Immature natural killer cell (primary cell): ENCODE results near the gene USP31. TPM values are rescaled to one million over a fixed set of nuclear protein-coding genes. Genes with fewer than 3 reads are reported as not detected.

Experiments used
- DNase-seq, 3 donors: peaks; one replicate each; pipeline ENCODE4 v3.0.0; 2022; ENCODE audit warnings: mixed read lengths in 1 of 3
- H3K27ac Mint-ChIP-seq, 6 donors: one replicate each; pipeline ENCODE4 v1.8.0; 2020; ENCODE audit warnings: mixed read lengths in 6 of 6, mild to moderate bottlenecking in 5 of 6, inconsistent platforms in 4 of 6, moderate library complexity in 3 of 6
- H3K27me3 Mint-ChIP-seq, 3 donors: one replicate each; pipeline ENCODE4 v1.8.0; 2020 to 2021; ENCODE audit warnings: low read depth in 3 of 3, mild to moderate bottlenecking in 3 of 3, mixed read lengths in 3 of 3, moderate library complexity in 3 of 3, inconsistent platforms in 1 of 3
- H3K36me3 Mint-ChIP-seq, 3 donors: one replicate each; pipeline ENCODE4 v1.8.0; 2020; ENCODE audit warnings: mixed read lengths in 3 of 3, inconsistent platforms in 2 of 3, mild to moderate bottlenecking in 2 of 3
- H3K4me1 Mint-ChIP-seq, 2 donors: one replicate each; pipeline ENCODE4 v1.8.0; 2020; ENCODE audit warnings: inconsistent platforms in 2 of 2, mild to moderate bottlenecking in 2 of 2, mixed read lengths in 2 of 2, moderate library complexity in 1 of 2
- H3K4me3 Mint-ChIP-seq, 5 donors: one replicate each; pipeline ENCODE4 v1.8.0; 2020; ENCODE audit warnings: mild to moderate bottlenecking in 5 of 5, mixed read lengths in 5 of 5, inconsistent platforms in 3 of 5, moderate library complexity in 3 of 5
- H3K9me3 Mint-ChIP-seq, 6 donors: one replicate each; pipeline ENCODE4 v1.8.0; 2020; ENCODE audit warnings: mild to moderate bottlenecking in 6 of 6, mixed read lengths in 6 of 6, inconsistent platforms in 4 of 6, moderate library complexity in 3 of 6
- polyA plus RNA-seq, 3 donors: library from polyadenylated mRNA; unstranded; fragments of 300-500 nt; fragmentation: Illumina TruSeq; gene quantifications; one replicate each; pipeline ENCODE4 v1.2.3, GENCODE V29; 2021

The USP31 gene
- polyA plus RNA-seq, 3 donors from 2014 or later = 0.31 to 0.53 (median 0.49) TPM

DNA sequence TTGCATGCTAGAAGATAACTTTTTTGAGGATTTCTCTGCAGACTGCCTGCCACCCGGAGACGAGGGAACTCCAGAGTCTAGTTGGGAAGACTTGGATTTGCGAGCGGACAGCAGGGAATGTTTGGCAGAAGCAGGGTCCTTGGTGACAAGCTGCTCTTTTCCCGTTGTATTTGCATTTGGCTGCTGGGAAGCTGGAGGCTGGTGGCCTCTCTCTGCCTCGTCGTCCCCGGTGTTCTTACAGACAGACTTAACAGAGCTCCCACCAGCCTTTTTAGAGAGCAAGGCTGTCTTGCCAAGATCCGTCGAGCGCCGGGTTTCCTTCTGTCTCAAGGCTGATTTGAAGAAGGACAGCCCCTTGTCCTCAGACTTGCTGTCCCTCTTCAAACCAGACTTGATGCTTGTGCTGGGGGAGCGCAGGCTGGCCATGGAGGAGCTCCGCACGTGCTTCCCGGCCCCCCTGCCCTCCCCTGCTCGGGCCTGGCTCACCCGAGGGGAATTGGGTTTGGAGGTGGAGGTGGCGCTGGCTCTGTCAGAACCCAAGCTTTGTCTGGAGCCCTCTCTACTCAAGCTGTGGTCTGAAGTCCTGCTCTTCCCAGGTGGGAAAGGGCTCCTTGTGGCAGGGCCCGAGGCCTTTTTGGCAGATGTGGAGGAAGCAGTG, 81.0 kb downstream of the USP31 start:
- DNase-seq = no peak
- Mint-ChIP-seq H3K27me3 (no peaks in the 10 kb centered on the region), H3K4me3 (no peak overlapping the region), H3K9me3 (no peaks in the 10 kb centered on the region), H3K27ac (no peak overlapping the region), H3K4me1 (no peaks in the 10 kb centered on the region), H3K36me3 (peaks cover 17 to 51% (median 17%) of the 10 kb centered on the region in 3 donors)

DNA sequence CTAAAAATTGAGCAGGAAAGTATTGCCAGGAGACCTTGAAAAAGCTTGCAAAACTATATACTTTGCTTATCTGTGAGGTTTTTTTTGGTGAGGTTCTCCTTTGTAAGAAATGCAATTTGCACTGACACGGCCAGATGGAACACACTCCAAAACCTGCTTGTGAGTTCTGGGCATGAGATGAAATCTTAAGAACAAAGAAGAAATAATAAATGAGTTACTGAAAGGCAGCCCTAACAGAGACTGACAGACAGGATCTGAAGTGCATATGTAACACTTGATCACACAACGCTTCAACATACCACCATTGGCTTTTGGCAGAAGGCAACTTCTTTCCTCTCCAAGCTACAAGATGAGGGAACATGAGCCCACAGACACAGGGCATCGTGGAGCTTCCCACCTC, 82.6 kb downstream of the USP31 start:
- DNase-seq = no peak
- no peak overlapping the region for H3K4me3 Mint-ChIP-seq
- H3K4me1 Mint-ChIP-seq = no peaks in the 10 kb centered on the region
- H3K27me3 Mint-ChIP-seq = no peaks in the 10 kb centered on the region
- peaks cover 17 to 40% (median 17%) of the 10 kb centered on the region in 3 donors for H3K36me3 Mint-ChIP-seq
- no peak overlapping the region for H3K27ac Mint-ChIP-seq
- no peaks in the 10 kb centered on the region for H3K9me3 Mint-ChIP-seq

DNA sequence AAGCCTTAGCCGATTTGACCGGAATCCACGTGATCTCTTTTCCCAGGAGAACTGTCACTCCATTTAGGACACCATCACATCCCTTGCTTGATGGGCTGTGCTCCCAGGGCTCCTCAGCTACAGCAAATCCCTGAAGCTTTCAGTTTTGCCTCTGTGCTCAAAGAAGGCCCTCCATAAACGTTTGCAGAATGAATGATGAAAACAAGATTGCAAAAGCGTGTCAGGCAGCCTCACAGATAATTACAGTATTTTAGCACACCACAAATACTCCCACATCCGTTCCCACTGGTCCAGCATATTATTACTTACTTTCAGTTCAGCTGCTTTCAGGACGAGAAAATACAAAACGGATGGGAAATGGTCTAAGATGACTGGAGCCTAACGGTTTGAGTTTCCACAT, 84.6 kb downstream of the USP31 start:
- Mint-ChIP-seq H3K36me3 (peaks cover 13 to 28% (median 17%) of the 10 kb centered on the region in 3 donors), H3K9me3 (no peaks in the 10 kb centered on the region), H3K4me1 (no peaks in the 10 kb centered on the region), H3K27me3 (peaks cover 0 to 1% (median 0%) of the 10 kb centered on the region in 3 donors), H3K27ac (no peak overlapping the region), H3K4me3 (no peak overlapping the region)
- DNase-seq = no peak

DNA sequence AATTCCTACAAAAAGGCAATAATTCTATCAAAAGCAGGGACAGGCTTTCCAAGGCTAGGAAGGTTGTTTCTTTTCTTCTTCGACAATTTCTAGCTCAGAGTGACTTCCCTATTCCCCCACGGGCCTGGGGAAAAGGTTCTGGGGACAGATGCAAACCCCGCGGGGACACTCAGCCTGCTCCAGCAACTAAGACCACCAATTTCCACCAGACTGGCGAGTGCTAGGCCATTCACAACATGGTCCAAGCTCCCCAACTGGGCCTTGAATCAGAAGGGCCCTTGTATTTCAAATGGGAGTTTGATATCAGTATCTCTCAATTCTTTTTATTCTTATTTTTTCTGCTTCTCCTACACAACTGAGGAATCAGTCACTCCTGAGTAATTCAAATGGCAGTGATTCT, 86.7 kb downstream of the USP31 start:
- DNase-seq = no peak
- H3K4me1 Mint-ChIP-seq = no peaks in the 10 kb centered on the region
- no peak overlapping the region for H3K27ac Mint-ChIP-seq
- H3K4me3 Mint-ChIP-seq = no peak overlapping the region
- H3K36me3 Mint-ChIP-seq = peaks cover 5 to 12% (median 8%) of the 10 kb centered on the region in 3 donors
- H3K27me3 Mint-ChIP-seq = peaks cover 0 to 1% (median 0%) of the 10 kb centered on the region in 3 donors
- no peaks in the 10 kb centered on the region for H3K9me3 Mint-ChIP-seq

DNA sequence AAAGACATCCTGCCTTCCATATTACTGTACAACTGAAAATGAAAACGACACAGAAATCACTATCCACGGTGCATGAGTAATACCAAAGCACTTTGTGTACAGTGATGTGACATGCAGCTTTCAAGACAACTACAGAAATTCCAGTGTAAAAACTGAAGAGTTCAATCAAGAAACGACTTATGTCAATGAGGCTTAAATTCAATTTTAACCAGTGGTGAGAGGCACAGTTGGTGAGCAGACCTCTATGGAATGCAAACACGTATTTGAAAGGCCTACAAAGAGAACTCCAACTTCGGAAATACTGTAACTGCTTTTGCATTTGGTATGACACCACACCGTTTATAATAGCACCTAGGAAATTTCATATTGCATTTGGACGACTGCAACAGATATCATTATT, 87.6 kb downstream of the USP31 start:
- Mint-ChIP-seq H3K27ac (no peak overlapping the region), H3K9me3 (no peaks in the 10 kb centered on the region), H3K27me3 (peaks cover under 1 to 2% (median 1%) of the 10 kb centered on the region in 3 donors), H3K36me3 (peaks cover 3 to 8% (median 4%) of the 10 kb centered on the region in 3 donors), H3K4me3 (no peak overlapping the region), H3K4me1 (no peaks in the 10 kb centered on the region)
- no peak for DNase-seq

DNA sequence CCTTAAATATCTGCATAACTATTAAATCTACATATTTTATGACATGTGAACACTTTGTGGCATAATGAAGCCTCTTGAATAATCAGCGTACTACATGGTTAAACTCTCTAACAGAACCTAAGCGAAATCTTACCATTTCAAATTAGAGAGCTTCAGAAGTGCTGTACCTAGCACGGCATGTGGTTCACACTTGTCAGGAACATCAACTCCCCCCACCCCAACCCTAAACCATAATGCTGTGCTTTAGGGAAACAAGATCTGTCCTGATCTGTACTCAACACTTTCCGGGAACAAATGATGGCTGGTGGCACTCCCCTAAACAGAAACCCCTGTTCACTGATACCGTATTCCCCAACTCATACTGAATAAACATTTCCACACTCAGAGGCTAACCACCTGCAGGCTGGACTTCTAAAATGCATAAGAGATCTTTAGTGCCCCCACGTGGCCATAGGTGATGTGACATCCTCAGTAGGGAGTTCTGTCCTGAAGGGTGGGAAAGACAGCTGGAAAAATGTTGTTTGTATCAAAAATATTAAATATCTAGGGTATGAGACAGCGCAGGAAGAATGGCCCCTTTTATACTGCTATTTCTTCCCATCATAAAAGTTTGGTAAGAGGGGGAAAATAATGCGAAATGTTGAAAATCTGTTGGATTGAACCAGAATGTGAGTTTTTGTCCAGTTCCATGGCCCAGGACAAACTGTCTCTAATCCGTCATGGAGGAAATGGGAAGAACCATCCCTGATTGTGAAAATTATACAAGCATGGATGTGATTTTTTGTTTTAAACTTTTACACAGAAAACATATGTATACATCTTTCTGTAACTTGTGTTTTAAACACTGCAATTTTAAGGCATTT, 88.6 kb downstream of the USP31 start:
- Mint-ChIP-seq H3K4me1 (no peaks in the 10 kb centered on the region), H3K27ac (no peak overlapping the region), H3K9me3 (no peaks in the 10 kb centered on the region), H3K36me3 (peaks cover 0 to 8% (median 3%) of the 10 kb centered on the region in 3 donors), H3K27me3 (peaks cover 1 to 4% (median 4%) of the 10 kb centered on the region in 3 donors), H3K4me3 (no peak overlapping the region)
- peak; percentile 9 to 31 (median 27) for DNase-seq

DNA sequence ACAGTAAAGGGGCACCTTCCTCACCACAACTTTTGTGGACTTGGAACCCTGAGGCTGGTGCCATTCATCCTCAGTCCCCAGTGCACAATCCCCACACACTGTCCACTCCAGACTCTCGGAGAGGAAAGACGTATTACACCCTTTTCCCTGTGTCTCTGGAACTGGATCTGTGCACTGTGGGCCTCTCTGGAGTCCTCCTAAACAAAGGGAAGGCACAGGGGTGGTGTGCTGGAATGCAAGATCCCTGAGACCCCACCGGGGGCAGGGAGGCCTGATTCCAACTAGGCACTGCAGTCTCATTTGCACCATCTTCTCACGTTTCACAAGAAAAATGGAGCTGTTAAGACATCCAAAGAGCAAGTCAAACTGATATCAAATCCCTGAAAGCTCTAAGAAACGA, 89.8 kb downstream of the USP31 start:
- Mint-ChIP-seq H3K9me3 (no peaks in the 10 kb centered on the region), H3K27me3 (peaks cover 1 to 7% (median 4%) of the 10 kb centered on the region in 3 donors), H3K27ac (no peak overlapping the region), H3K36me3 (peaks cover 0 to 3% (median 3%) of the 10 kb centered on the region in 3 donors), H3K4me3 (no peak overlapping the region), H3K4me1 (no peaks in the 10 kb centered on the region)
- no peak for DNase-seq

DNA sequence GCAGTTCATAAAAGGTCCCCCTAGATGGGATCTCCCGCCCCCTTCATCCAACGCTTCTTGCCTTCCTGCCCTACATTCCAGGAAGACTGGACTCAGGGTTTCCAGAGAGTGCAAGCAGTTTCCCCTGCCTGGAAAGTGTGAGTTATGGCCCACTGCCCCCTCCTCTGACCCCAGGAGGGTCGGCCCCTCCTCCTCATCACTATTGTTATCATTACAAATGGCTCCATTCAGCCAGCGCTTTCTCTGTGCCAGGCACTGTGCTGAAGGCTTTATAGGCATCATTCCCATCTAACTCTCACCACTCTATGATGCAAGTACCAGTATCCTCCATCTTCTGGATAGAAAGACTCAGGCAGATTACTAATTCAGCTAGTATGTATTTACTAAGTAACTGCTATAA, 90.7 kb downstream of the USP31 start:
- Mint-ChIP-seq H3K27ac (no peak overlapping the region), H3K27me3 (peaks cover 1 to 9% (median 6%) of the 10 kb centered on the region in 3 donors), H3K36me3 (no peaks in the 10 kb centered on the region), H3K4me3 (no peak overlapping the region), H3K9me3 (no peaks in the 10 kb centered on the region), H3K4me1 (no peaks in the 10 kb centered on the region)
- no peak for DNase-seq

DNA sequence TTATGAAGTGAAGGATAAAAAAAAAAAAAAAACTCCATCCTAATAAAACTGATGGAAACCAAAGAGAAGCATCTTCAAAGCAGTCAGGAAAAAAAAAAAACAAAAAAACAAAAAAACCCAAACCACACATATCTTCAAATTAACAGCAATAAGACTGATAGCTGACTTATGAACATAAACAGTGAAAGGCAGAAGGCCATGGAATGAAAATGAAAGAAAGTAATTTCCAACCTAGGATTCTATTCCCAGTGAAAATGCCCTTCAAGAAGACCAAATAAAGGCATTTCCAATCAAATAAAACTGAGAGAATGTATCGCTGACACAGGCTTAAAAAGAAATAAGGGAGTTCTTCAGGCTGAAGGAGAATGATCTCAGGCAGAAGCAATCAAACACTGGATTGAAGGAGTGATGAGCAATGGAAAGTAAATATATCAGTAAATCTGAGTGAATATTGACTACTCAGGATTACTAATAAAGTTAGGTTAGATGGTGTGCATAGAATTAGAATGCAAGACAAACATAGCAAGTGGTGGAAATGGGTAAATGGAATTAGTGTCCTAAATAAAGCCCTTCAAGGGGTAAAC, 92.1 kb downstream of the USP31 start:
- H3K4me1 Mint-ChIP-seq = no peaks in the 10 kb centered on the region
- peaks cover 1 to 12% (median 6%) of the 10 kb centered on the region in 3 donors for H3K27me3 Mint-ChIP-seq
- H3K9me3 Mint-ChIP-seq = no peaks in the 10 kb centered on the region
- no peaks in the 10 kb centered on the region for H3K36me3 Mint-ChIP-seq
- H3K4me3 Mint-ChIP-seq = no peak overlapping the region
- no peak for DNase-seq
- H3K27ac Mint-ChIP-seq = no peak overlapping the region

DNA sequence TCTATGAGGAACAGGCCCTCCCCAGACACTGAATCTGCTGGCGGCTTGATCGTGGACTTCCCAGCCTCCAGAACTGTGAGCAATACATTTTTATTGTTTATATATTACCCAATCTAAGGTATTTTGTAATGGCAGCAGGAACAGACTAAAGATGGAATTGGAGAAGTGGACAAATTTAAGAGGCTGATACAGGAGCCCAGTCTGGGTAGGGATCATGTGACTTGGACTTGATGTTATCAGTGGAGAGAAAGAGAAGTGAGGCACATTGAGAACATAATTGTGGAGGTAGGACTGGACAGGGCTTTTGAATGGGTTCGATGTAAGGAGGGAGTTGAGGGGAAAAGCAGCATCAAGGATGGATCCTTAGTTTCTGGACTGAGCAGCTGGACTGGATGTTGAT, 93.8 kb downstream of the USP31 start:
- no peaks in the 10 kb centered on the region for H3K4me1 Mint-ChIP-seq
- no peak overlapping the region for H3K4me3 Mint-ChIP-seq
- no peaks in the 10 kb centered on the region for H3K9me3 Mint-ChIP-seq
- peaks cover 0 to 16% (median 11%) of the 10 kb centered on the region in 3 donors for H3K27me3 Mint-ChIP-seq
- DNase-seq = no peak
- no peak overlapping the region for H3K27ac Mint-ChIP-seq
- H3K36me3 Mint-ChIP-seq = no peaks in the 10 kb centered on the region

DNA sequence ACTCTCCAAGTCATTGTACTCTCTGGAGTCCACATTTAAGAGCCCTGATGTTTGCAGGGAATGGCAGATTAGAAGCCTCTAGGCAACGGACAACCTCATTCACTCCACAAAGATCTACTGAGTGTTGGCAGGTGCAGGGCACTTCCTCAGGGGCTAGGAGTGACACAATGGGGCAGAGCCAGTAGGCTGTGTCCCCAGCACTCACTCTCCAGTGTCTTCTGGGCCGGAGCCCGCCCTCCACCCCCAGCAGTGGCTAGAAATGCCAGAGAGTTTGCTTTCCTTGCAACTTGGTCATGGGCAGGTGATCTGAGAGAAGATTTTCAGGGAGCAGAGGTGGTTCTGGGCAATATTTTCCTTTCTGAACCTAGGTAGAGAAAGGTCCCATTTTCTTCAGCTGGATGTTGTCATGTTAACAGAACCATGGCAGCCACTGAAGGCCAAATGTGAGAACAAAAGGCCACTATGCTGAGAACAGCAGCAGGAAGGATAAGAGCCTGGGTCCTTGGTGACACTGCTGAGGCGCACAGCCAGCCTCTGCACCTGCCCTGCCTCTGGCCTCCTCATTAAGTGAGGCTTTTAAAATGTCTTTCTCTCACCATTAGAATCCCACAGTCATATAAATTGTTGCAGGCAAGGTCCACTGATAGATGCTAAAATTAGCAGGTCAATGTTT, 96.2 kb downstream of the USP31 start:
- no peak for DNase-seq
- Mint-ChIP-seq H3K27ac (no peak overlapping the region), H3K36me3 (no peaks in the 10 kb centered on the region), H3K27me3 (peaks cover 2 to 27% (median 13%) of the 10 kb centered on the region in 3 donors), H3K9me3 (no peaks in the 10 kb centered on the region), H3K4me3 (no peak overlapping the region), H3K4me1 (no peaks in the 10 kb centered on the region)

DNA sequence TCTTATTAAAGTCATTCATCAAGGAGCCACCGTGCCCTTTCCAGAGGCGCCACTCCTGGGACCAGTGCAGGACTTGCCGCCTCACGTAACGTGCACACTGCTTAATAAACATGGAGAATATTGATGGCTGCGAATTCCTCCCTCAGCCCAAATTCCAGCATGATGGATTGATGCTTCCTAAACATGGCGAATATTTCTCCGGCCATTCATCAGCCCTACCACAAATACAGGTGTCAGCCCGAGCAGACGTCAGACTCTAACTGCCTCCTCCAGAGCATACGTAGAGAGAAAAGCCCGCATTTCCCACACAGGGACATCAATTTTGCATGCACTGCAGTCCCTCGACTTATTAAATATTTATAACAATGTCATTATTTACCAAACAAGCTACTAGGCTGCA, 97.0 kb downstream of the USP31 start:
- Mint-ChIP-seq H3K4me3 (no peak overlapping the region), H3K9me3 (no peaks in the 10 kb centered on the region), H3K4me1 (no peaks in the 10 kb centered on the region), H3K27ac (no peak overlapping the region), H3K36me3 (no peaks in the 10 kb centered on the region), H3K27me3 (peaks cover 5 to 27% (median 13%) of the 10 kb centered on the region in 3 donors)
- no peak for DNase-seq

DNA sequence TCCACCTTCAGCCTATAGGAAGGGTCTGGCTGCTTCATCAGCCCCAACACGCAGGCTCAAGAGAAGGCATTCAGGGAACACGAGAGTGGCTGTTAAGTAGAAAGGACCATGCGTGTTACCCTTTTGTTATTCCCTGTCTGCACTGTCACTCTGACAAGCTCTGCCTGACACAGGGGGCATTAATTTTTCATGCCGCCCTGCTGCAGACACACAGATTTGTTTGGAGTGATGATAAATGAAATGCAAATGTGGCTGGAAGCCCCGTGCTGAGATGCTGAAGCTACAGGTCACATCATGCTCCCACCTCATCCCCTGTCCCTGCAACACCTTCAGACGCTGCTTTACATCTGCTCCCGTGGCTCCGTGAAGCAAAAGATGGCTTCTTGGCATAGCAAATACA, 97.7 kb downstream of the USP31 start:
- H3K36me3 Mint-ChIP-seq = no peaks in the 10 kb centered on the region
- no peak overlapping the region for H3K4me3 Mint-ChIP-seq
- no peaks in the 10 kb centered on the region for H3K4me1 Mint-ChIP-seq
- no peak for DNase-seq
- H3K9me3 Mint-ChIP-seq = no peaks in the 10 kb centered on the region
- no peak overlapping the region for H3K27ac Mint-ChIP-seq
- peaks cover 5 to 24% (median 12%) of the 10 kb centered on the region in 3 donors for H3K27me3 Mint-ChIP-seq

DNA sequence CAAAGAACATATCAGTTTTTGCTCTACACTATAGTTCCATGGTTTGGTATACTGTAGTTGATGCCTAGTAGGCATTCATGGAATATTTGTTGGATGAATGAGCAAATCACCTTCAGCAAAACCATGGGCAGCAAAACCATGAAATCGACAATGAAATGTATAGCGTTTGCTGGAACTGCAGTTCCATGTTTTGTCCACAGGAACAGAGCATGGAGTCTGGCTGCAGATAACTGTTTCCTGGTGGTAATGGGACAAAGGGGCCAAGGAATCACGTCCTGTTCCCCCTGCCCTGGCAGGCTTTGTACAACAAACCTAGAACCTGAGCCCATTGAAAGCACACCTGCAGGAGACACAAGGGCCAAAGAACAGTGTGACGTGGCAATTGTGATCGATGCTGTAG, 101.1 kb downstream of the USP31 start:
- Mint-ChIP-seq H3K9me3 (peaks cover 0 to 9% (median 6%) of the 10 kb centered on the region in 6 donors), H3K4me3 (no peak overlapping the region), H3K27ac (no peak overlapping the region), H3K36me3 (no peaks in the 10 kb centered on the region), H3K4me1 (no peaks in the 10 kb centered on the region), H3K27me3 (peaks cover 8 to 18% (median 10%) of the 10 kb centered on the region in 3 donors)
- no peak for DNase-seq
